T47D (cell line): ENCODE measurements around the gene DNASE1L3.

Experiments used
- DNase-seq, 2 experiments: peaks; one replicate each; pipeline versions ENCODE4 v3.0.0 to v3.0.0-alpha.2; 2011 to 2012; ENCODE audit warnings: low read depth in 1 of 2, low spot score in 1 of 2
- JUND ChIP-seq: IDR thresholded peaks from 2 replicates; pipeline ENCODE4 v1.6.1; 2012; ENCODE audit warnings: low read depth
- in situ Hi-C: cut with HindIII; loops from 2 replicates; pipeline ENCODE4 v1.10.0; 2016; ENCODE audit warnings: low sequenced_read_pairs, low pct_unique_long_range_greater_than_20kb

DNASE1L3 gene

DNA sequence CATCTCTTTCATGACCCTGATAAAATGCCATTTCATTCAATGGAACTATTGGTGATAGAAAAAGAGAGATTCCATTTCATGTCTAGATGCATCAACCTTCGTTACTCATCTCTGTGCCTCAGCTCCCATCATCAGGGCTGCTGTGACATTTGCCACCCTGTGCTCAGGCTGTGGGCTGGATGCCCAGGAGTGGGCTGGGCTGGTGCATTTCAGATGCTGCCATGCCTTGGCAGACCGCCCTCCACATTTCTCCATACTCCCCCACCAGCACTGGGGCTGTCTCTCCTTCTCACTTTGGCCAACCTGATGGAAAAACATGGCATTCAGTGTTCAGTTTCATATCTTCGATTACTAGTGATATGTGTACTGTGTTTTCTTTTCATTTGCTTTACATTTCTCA is 59.1 kb downstream of the DNASE1L3 start:
- no peak for DNase-seq
- in situ Hi-C loops, result no loop called here
- no peak for TF ChIP-seq JUND

DNA sequence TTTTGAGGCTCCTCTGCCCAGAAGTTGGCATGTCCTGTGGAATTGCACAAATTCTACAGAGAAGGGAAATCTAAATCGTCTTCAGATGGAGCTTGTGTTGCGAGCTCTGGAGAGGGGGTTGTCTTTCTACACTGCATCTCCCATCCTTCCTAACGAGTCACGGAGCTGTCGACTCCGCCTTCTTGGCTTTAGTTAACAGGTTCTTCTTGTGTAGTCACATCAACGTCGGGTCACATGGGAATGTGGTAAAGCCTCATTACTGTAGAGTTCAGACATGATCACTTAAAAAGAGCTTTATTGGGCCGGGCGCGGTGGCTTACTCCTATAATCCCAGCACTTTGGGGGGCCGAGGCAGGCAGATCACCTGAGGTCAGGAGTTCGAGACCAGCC is 60.0 kb downstream of the DNASE1L3 start:
- in situ Hi-C loops, result no loop called here

DNA sequence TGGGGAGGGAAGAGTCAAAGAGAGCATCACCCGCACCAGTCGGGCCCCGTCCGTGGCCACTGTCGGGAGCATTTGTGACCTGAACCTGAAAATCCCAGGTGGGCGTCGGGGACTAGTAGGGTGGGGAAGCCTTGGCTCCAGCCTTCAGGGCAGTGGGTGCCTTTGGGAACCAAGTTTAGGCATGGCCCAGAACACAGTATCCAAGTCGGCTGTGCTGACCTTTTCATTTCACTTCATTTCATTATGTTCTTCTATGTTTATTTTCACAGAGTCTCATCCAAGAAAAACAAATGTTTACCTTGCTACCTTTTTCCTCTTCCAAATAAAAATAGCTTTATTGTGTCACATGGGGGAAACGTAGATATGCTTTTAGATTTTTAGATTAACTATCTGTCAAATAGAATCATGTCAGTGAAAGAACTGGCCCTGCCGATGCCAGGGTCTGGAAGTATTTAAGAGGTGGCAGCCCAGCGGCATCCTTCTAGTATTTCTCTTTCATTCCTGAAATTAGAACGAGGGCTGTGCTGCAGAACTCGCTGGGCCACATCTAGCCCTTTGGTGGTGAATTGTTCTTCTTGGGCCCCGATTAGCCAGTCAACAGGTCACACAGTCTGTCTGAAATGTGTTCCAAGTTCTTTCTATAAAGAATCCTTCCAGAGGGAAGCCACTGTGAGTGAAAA is 60.5 kb downstream of the DNASE1L3 start:
- in situ Hi-C loops, result no loop called here
- no peak for TF ChIP-seq JUND
- DNase-seq, result peak in 1 of 2 experiments; percentile 50

More for the DNA sequence above, 60.0 kb downstream of the DNASE1L3 start:
- DNase-seq, result peak in 1 of 2 experiments; percentile 66
- TF ChIP-seq JUND, result no peak

DNA sequence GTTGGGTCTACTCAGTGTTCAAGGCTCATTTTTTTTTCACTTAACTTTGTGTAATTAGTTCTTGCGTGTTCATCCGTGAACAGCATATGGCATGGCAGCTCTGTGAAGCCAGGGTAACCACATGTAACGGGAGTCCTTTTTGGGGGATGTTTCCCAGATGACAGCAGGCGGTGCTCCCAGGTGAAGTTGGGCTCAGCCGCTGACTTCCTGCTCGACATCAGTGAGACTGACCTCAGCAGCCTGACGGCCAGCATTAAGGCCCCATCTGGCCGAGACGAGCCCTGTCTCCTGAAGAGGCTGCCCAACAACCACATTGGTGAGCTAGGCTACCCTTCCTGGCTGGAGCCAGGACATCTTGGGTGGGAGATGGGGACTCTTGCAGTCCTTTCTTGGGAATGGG is 62.7 kb downstream of the DNASE1L3 start:
- no peak for TF ChIP-seq JUND
- no peak for DNase-seq
- in situ Hi-C loops, result no loop called here

GRCh38 chr3:58144478-58145325 is 66.1 kb downstream of the DNASE1L3 start:
- in situ Hi-C loops, result no loop called here
- TF ChIP-seq JUND, result no peak
- peak in 1 of 2 experiments; percentile 48 for DNase-seq

GRCh38 chr3:58143417-58144055 is 67.2 kb downstream of the DNASE1L3 start:
- in situ Hi-C loops, result no loop called here
- no peak for TF ChIP-seq JUND
- DNase-seq, result no peak
